Keratinocyte (primary cell): ENCODE measurements around the gene EN2.

Experiments
- EZH2 ChIP-seq: IDR thresholded peaks from one replicate; pipeline ENCODE4 v1.6.1; 2012; ENCODE audit warnings: inconsistent platforms, mild to moderate bottlenecking, low read length, moderate library complexity
- TF ChIP-seq, protein P1 (sequence below), 3 experiments: IDR thresholded peaks in 1 of 3; conservative IDR thresholded peaks in 1 of 3; optimal IDR thresholded peaks in 1 of 3; 2 replicates in 2 of 3; 3 replicates in 1 of 3; pipeline versions ENCODE3 to v1.5.1; 2011; ENCODE audit warnings: low read length in 3 of 3, mild to moderate bottlenecking in 3 of 3, moderate library complexity in 2 of 3, control low read depth in 1 of 3, inconsistent platforms in 1 of 3; ENCODE audit not compliant: insufficient read depth in 2 of 3; ENCODE audit errors: extremely low read depth in 1 of 3

GRCh38 chr7:155512246-155512887 lies 54.4 kb downstream of the EN2 start:
- TF ChIP-seq, protein P1, sequence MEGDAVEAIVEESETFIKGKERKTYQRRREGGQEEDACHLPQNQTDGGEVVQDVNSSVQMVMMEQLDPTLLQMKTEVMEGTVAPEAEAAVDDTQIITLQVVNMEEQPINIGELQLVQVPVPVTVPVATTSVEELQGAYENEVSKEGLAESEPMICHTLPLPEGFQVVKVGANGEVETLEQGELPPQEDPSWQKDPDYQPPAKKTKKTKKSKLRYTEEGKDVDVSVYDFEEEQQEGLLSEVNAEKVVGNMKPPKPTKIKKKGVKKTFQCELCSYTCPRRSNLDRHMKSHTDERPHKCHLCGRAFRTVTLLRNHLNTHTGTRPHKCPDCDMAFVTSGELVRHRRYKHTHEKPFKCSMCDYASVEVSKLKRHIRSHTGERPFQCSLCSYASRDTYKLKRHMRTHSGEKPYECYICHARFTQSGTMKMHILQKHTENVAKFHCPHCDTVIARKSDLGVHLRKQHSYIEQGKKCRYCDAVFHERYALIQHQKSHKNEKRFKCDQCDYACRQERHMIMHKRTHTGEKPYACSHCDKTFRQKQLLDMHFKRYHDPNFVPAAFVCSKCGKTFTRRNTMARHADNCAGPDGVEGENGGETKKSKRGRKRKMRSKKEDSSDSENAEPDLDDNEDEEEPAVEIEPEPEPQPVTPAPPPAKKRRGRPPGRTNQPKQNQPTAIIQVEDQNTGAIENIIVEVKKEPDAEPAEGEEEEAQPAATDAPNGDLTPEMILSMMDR (optimal IDR thresholded peaks at IDR 0.05 in 1 of 3, IDR thresholded peaks at IDR 0.05 in 1 of 3, conservative IDR thresholded peaks at IDR 0.05 in 1 of 3; ENCODE audit: extremely low read depth in 1 of 3, insufficient read depth in 2 of 3, low read length in 3 of 3): no peak
- no peak for TF ChIP-seq EZH2
